Mononuclear cell (primary cell): Measurements from ENCODE around the gene TRPM3. TPM values are rescaled to one million over a fixed set of nuclear protein-coding genes. Genes with fewer than 3 reads are reported as not detected.

ENCODE experiments used
- H3K27me3 ChIP-seq: 2 replicates; pipeline ENCODE4 v1.6.0; 2011; ENCODE audit warnings: low read length, control low read depth; ENCODE audit not compliant: insufficient read depth
- H3K4me1 ChIP-seq: 2 replicates; pipeline ENCODE4 v1.5.1; 2011; ENCODE audit warnings: mild to moderate bottlenecking, low read length, control low read depth; ENCODE audit not compliant: insufficient read depth
- H3K4me3 ChIP-seq: 2 replicates; pipeline ENCODE4 v1.5.1; 2011; ENCODE audit warnings: mild to moderate bottlenecking, low read length, moderate library complexity
- H3K9me3 ChIP-seq: 2 replicates; pipeline ENCODE4 v1.5.1; 2011; ENCODE audit warnings: low read depth, mild to moderate bottlenecking, control low read depth, low read length
- total RNA-seq: library from RNA; depleted of rRNA; stranded (reverse); fragments of >200 nt; gene quantifications from one replicate; pipeline ENCODE4 v1.2.3, GENCODE V29; 2012

TRPM3 gene
- total RNA-seq, 1 donor = not detected

GRCh38 chr9:70492319-70492777, 629.1 kb downstream of the TRPM3 start:
- H3K27me3 ChIP-seq = no peaks in the 10 kb centered on the region
- H3K4me1 ChIP-seq = peaks cover 29% of the 10 kb centered on the region
- H3K4me3 ChIP-seq = no peak overlapping the region
- no peaks in the 10 kb centered on the region for H3K9me3 ChIP-seq

- no peaks in the 10 kb centered on the region for H3K27me3 ChIP-seq
Observed at GRCh38 chr9:70491426-70492318, 629.7 kb downstream of the TRPM3 start.

GRCh38 chr9:70490478-70490877, 630.9 kb downstream of the TRPM3 start:
- H3K9me3 ChIP-seq = no peaks in the 10 kb centered on the region

More at GRCh38 chr9:70491426-70492318, 629.7 kb downstream of the TRPM3 start:
- peaks cover 29% of the 10 kb centered on the region for H3K4me1 ChIP-seq
- no peak overlapping the region for H3K4me3 ChIP-seq
- H3K9me3 ChIP-seq = no peaks in the 10 kb centered on the region

GRCh38 chr9:70488793-70489105, 632.7 kb downstream of the TRPM3 start:
- no peaks in the 10 kb centered on the region for H3K27me3 ChIP-seq
- no peaks in the 10 kb centered on the region for H3K9me3 ChIP-seq
- no peak overlapping the region for H3K4me3 ChIP-seq
- H3K4me1 ChIP-seq = peaks cover 10% of the 10 kb centered on the region

More at GRCh38 chr9:70490478-70490877, 630.9 kb downstream of the TRPM3 start:
- no peaks in the 10 kb centered on the region for H3K27me3 ChIP-seq
- H3K4me3 ChIP-seq = no peak overlapping the region
- H3K4me1 ChIP-seq = peaks cover 26% of the 10 kb centered on the region

GRCh38 chr9:70488098-70488792, 633.2 kb downstream of the TRPM3 start:
- Histone ChIP-seq H3K27me3 (no peaks in the 10 kb centered on the region), H3K9me3 (no peaks in the 10 kb centered on the region), H3K4me3 (no peak overlapping the region), H3K4me1 (peaks cover 5% of the 10 kb centered on the region)

GRCh38 chr9:70486127-70486526, 635.3 kb downstream of the TRPM3 start:
- H3K9me3 ChIP-seq = no peaks in the 10 kb centered on the region

GRCh38 chr9:70485273-70485858, 636.1 kb downstream of the TRPM3 start:
- Histone ChIP-seq H3K4me3 (no peak overlapping the region), H3K9me3 (no peaks in the 10 kb centered on the region), H3K27me3 (no peaks in the 10 kb centered on the region), H3K4me1 (no peaks in the 10 kb centered on the region)

More at GRCh38 chr9:70486127-70486526, 635.3 kb downstream of the TRPM3 start:
- Histone ChIP-seq H3K27me3 (no peaks in the 10 kb centered on the region), H3K4me3 (no peak overlapping the region), H3K4me1 (no peaks in the 10 kb centered on the region)

- H3K4me3 ChIP-seq = no peak overlapping the region
- no peaks in the 10 kb centered on the region for H3K27me3 ChIP-seq
- H3K9me3 ChIP-seq = no peaks in the 10 kb centered on the region
- no peaks in the 10 kb centered on the region for H3K4me1 ChIP-seq
Observed at GRCh38 chr9:70484232-70485130, 636.9 kb downstream of the TRPM3 start.

GRCh38 chr9:70481471-70481870, 640.0 kb downstream of the TRPM3 start:
- Histone ChIP-seq H3K4me1 (no peaks in the 10 kb centered on the region), H3K4me3 (no peak overlapping the region), H3K9me3 (no peaks in the 10 kb centered on the region), H3K27me3 (no peaks in the 10 kb centered on the region)

GRCh38 chr9:70480405-70480980, 640.9 kb downstream of the TRPM3 start:
- no peaks in the 10 kb centered on the region for H3K9me3 ChIP-seq
- no peak overlapping the region for H3K4me3 ChIP-seq
- no peaks in the 10 kb centered on the region for H3K4me1 ChIP-seq

GRCh38 chr9:70479880-70480291, 641.5 kb downstream of the TRPM3 start:
- no peaks in the 10 kb centered on the region for H3K9me3 ChIP-seq
- no peaks in the 10 kb centered on the region for H3K27me3 ChIP-seq
- H3K4me1 ChIP-seq = no peaks in the 10 kb centered on the region
- H3K4me3 ChIP-seq = no peak overlapping the region

More at GRCh38 chr9:70480405-70480980, 640.9 kb downstream of the TRPM3 start:
- H3K27me3 ChIP-seq = no peaks in the 10 kb centered on the region
